HepG2 (cell line): Measurements from ENCODE around the gene HUNK. TPM values are rescaled to one million over a fixed set of nuclear protein-coding genes. Genes with fewer than 3 reads are reported as not detected.

ENCODE experiments used
- AGO1 ChIP-seq: fragments of 200-400 bp; formaldehyde crosslinking; IDR thresholded peaks from 2 replicates; pipeline ENCODE4 v1.6.1; 2017; ENCODE audit warnings: mild to moderate bottlenecking, low read depth, low read length, moderate library complexity; ENCODE audit not compliant: poor library complexity, severe bottlenecking
- AHR ChIP-seq: IDR thresholded peaks from 2 replicates; pipeline ENCODE4 v1.6.1; 2018; ENCODE audit warnings: missing genetic modification reagents, missing compliant biosample characterization
- CBFB ChIP-seq: sonication (generic); formaldehyde crosslinking; IDR thresholded peaks from 2 replicates; pipeline ENCODE4 v1.4.0; 2020; ENCODE audit warnings: missing genetic modification reagents
- DR1 ChIP-seq: sonication (generic); formaldehyde crosslinking; IDR thresholded peaks from 2 replicates; pipeline ENCODE4 v1.8.0; 2021; ENCODE audit warnings: mild to moderate bottlenecking, missing genetic modification reagents, inconsistent platforms
- FLYWCH1 ChIP-seq: sonication (generic); formaldehyde crosslinking; IDR thresholded peaks from 2 replicates; pipeline ENCODE4 v1.8.1; 2023; ENCODE audit warnings: mild to moderate bottlenecking, missing genetic modification reagents
- GATAD1 ChIP-seq: IDR thresholded peaks from 2 replicates; pipeline ENCODE4 v1.6.1; 2016; ENCODE audit warnings: missing genetic modification reagents, missing compliant biosample characterization
- MED8 ChIP-seq: sonication (generic); formaldehyde crosslinking; IDR thresholded peaks from 2 replicates; pipeline ENCODE4 v1.8.1; 2023; ENCODE audit warnings: mild to moderate bottlenecking, missing genetic modification reagents; ENCODE audit not compliant: insufficient replicate concordance
- NKX3-1 ChIP-seq: sonication (generic); formaldehyde crosslinking; IDR thresholded peaks from 2 replicates; pipeline ENCODE4 v1.5.0; 2020; ENCODE audit warnings: missing genetic modification reagents
- RAD51 ChIP-seq: fragments of 450-650 bp; IDR thresholded peaks from 2 replicates; pipeline ENCODE4 v1.6.1; 2016; ENCODE audit warnings: borderline replicate concordance
- RNF2 ChIP-seq: fragments of 450-650 bp; conservative IDR thresholded peaks from 2 replicates; pipeline ENCODE4 v1.6.1; 2016; ENCODE audit warnings: low read depth
- SCMH1 ChIP-seq: sonication (generic); formaldehyde crosslinking; IDR thresholded peaks from 2 replicates; pipeline ENCODE4 v1.9.0; 2021; ENCODE audit warnings: missing genetic modification reagents, mild to moderate bottlenecking, borderline replicate concordance
- ZNF10 ChIP-seq: sonication (generic); formaldehyde crosslinking; IDR thresholded peaks from 2 replicates; pipeline ENCODE4 v1.4.0; 2020; ENCODE audit warnings: mild to moderate bottlenecking, low read depth, missing genetic modification reagents, borderline replicate concordance
- ZNF83 ChIP-seq: sonication (generic); formaldehyde crosslinking; IDR thresholded peaks from 2 replicates; pipeline ENCODE4 v1.4.0; 2020; ENCODE audit warnings: missing genetic modification reagents, mild to moderate bottlenecking, borderline replicate concordance
- polyA plus RNA-seq, 8 experiments: library from polyadenylated mRNA; depleted of rRNA in 3 of 8; stranded (reverse) in 7 of 8; unstranded in 1 of 8; fragments of >200 nt; fragmentation: Illumina TruSeq in 4 of 8; extraction: Trizol in 4 of 8; gene quantifications; 2 replicates each; pipeline versions ENCODE4 v1.2.1 to v1.2.3, GENCODE V29; 2011 to 2016; ENCODE audit warnings: low read depth in 4 of 8, missing spikeins in 1 of 8, mixed read lengths in 1 of 8; ENCODE audit not compliant: insufficient read depth in 1 of 8
- total RNA-seq, 5 experiments: library from RNA; depleted of rRNA; stranded (reverse); fragments of >200 nt; fragmentation: Illumina TruSeq; extraction: Trizol; gene quantifications; 2 replicates each; pipeline ENCODE4 v1.2.3, GENCODE V29; 2016; ENCODE audit warnings: low read depth in 1 of 5
- TF ChIP-seq, protein P1 (sequence below): sonication (generic); formaldehyde crosslinking; IDR thresholded peaks from 2 replicates; pipeline ENCODE4 v1.5.0; 2020; ENCODE audit warnings: missing genetic modification reagents
- TF ChIP-seq, protein P2 (sequence below): sonication (generic); formaldehyde crosslinking; IDR thresholded peaks from 2 replicates; pipeline ENCODE4 v1.5.0; 2020; ENCODE audit warnings: mild to moderate bottlenecking, missing genetic modification reagents, borderline replicate concordance
- TF ChIP-seq, protein P3 (sequence below): IDR thresholded peaks from 2 replicates; pipeline ENCODE4 v1.6.1; 2016; ENCODE audit warnings: low read depth, borderline replicate concordance

HUNK gene
- total and polyA plus RNA-seq, 2 of the 13 experiments (the other 11 are each of a cell fraction or from before 2014, with no cell fraction given): 1.8 to 1.9 TPM

DNA sequence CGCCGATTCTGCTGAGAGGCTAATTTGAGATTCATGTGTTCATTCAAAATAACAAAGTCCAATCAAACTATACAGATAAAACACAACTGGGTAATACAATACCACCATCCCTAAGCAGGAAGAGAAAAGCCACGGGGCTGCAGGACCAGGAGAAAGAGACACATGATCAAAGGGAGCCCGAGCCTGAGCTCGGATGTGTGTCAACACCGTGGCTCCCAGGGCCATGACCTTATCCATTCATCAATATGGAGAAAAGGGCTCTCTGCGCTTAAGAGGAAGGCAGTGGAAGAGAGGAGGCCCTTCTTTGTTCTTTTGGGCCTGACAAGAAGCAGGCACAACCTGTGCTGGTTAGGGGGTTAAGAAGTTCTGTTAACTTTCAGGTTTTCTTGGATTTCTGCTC is 56.7 kb downstream of the HUNK start (continued):
- TF ChIP-seq, protein P1, sequence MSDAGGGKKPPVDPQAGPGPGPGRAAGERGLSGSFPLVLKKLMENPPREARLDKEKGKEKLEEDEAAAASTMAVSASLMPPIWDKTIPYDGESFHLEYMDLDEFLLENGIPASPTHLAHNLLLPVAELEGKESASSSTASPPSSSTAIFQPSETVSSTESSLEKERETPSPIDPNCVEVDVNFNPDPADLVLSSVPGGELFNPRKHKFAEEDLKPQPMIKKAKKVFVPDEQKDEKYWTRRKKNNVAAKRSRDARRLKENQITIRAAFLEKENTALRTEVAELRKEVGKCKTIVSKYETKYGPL (CRISPR knock-in tag): no peak
- TF ChIP-seq, protein P2, sequence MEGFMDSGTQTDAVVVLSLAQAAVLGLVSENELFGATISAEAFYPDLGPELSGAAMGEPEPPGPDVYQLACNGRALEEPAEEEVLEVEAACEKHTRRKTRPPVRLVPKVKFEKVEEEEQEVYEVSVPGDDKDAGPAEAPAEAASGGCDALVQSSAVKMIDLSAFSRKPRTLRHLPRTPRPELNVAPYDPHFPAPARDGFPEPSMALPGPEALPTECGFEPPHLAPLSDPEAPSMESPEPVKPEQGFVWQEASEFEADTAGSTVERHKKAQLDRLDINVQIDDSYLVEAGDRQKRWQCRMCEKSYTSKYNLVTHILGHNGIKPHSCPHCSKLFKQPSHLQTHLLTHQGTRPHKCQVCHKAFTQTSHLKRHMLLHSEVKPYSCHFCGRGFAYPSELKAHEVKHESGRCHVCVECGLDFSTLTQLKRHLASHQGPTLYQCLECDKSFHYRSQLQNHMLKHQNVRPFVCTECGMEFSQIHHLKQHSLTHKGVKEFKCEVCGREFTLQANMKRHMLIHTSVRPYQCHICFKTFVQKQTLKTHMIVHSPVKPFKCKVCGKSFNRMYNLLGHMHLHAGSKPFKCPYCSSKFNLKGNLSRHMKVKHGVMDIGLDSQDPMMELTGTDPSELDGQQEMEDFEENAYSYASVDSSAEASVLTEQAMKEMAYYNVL (CRISPR knock-in tag): peak; percentile 93; the same call in 1 of the 2 replicates
- peak; percentile 33; the same call in 1 of the 2 replicates for TF ChIP-seq GATAD1 (CRISPR knock-in tag)
- no peak for TF ChIP-seq ZNF10 (CRISPR knock-in tag)
- no peak for TF ChIP-seq AHR (CRISPR knock-in tag)
- no peak for TF ChIP-seq RNF2
- no peak for TF ChIP-seq CBFB
- TF ChIP-seq MED8 (CRISPR knock-in tag): no peak
- no peak for TF ChIP-seq FLYWCH1 (CRISPR knock-in tag)
- no peak for TF ChIP-seq SCMH1 (CRISPR knock-in tag)
- no peak for TF ChIP-seq RAD51
- TF ChIP-seq AGO1: no peak
- no peak for TF ChIP-seq DR1
- TF ChIP-seq, protein P3, sequence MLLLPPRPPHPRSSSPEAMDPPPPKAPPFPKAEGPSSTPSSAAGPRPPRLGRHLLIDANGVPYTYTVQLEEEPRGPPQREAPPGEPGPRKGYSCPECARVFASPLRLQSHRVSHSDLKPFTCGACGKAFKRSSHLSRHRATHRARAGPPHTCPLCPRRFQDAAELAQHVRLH (CRISPR knock-in tag): peak; percentile 62; the same call in 1 of the 2 replicates
- no peak for TF ChIP-seq ZNF83
- no peak for TF ChIP-seq NKX3-1
